Activated naive CD8-positive, alpha-beta T cell treated with anti-CD3 and anti-CD28 coated beads, Interleukin-2, amount 10 ng/mL, durations not matched to agents 7 days and 5 days (primary cell): ENCODE measurements around the gene MBD3. TPM values are rescaled to one million over a fixed set of nuclear protein-coding genes. Genes with fewer than 3 reads are reported as not detected.
A peak's percentile ranks its signal among the peaks of the same experiment; 100 is the strongest.

Experiments
- ATAC-seq: fragments of 150-1000 bp; cut with Tn5 transposase; one replicate; pipeline ENCODE4 v1.10.0; 2021; ENCODE audit warnings: low read depth, moderate library complexity
- POLR2A ChIA-PET: fragments of 350-600 bp; sonication (Branson Sonifier 250); formaldehyde crosslinking; loops from one replicate; lab custom pipeline; 2021; ENCODE audit warnings: antibody characterized with exemption; lab: Charles Lee
- DNase-seq: peaks from one replicate; pipeline ENCODE4 v3.0.0; 2021
- H3K27ac Mint-ChIP-seq: one replicate; pipeline ENCODE4 v1.8.0; 2022; ENCODE audit warnings: mild to moderate bottlenecking, mixed read lengths
- H3K27me3 Mint-ChIP-seq: one replicate; pipeline ENCODE4 v1.8.0; 2022; ENCODE audit warnings: mild to moderate bottlenecking, moderate library complexity, mixed read lengths
- H3K36me3 Mint-ChIP-seq: one replicate; pipeline ENCODE4 v1.8.0; 2021; ENCODE audit warnings: mild to moderate bottlenecking, mixed read lengths
- H3K4me1 Mint-ChIP-seq: one replicate; pipeline ENCODE4 v1.8.0; 2021; ENCODE audit warnings: mixed read lengths
- H3K4me3 Mint-ChIP-seq: one replicate; pipeline ENCODE4 v1.8.0; 2022; ENCODE audit warnings: mild to moderate bottlenecking, moderate library complexity, mixed read lengths
- H3K9me3 Mint-ChIP-seq: one replicate; pipeline ENCODE4 v1.8.0; 2021; ENCODE audit warnings: mixed read lengths
- total RNA-seq, 2 experiments: library from RNA; stranded (reverse); gene quantifications; one replicate each; pipeline ENCODE4 v1.2.3, GENCODE V29; 2021

The MBD3 gene
- total RNA-seq, 2 experiments from 2014 or later, result 68.9 to 72.7 TPM

GRCh38 chr19:1580382-1580781 lies 12.3 kb downstream of the MBD3 start:
- Mint-ChIP-seq H3K27me3 (no peaks in the 10 kb centered on the region), H3K4me1 (no peaks in the 10 kb centered on the region), H3K9me3 (no peaks in the 10 kb centered on the region), H3K27ac (no peak overlapping the region), H3K36me3 (peaks cover 2% of the 10 kb centered on the region), H3K4me3 (no peak overlapping the region)
- ATAC-seq, result no peak
- POLR2A ChIA-PET, result no interaction called here
- DNase-seq, result no peak

DNA sequence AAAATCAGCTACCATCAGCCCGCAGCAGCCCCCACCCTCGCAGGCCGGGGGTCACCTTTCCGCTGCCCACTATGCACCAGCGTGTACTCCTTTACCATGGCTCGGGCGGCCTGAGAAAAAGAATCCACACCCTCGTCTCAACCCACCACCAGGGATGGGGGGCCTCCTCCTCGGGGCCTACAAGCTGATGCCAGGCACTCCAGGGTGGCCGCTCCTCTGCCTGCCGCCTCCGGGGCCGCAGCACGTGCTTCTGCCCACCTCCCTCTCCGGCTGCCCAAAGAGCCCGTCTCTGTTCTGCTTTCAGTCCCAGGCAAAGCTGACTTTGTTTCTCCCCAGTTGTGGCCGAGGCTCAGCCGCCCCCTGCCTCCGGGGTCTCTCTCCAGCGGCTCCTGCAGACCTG lies 13.4 kb downstream of the MBD3 start:
- H3K9me3 Mint-ChIP-seq, result no peaks in the 10 kb centered on the region
- ATAC-seq (no peak), DNase-seq (no peak)
- peaks cover 2% of the 10 kb centered on the region for H3K36me3 Mint-ChIP-seq
- no peaks in the 10 kb centered on the region for H3K4me1 Mint-ChIP-seq
- POLR2A ChIA-PET, result interaction anchor here (0.6 kb wide), 1 partner anchor 32 kb away, joined by 8 read pairs; no protein-coding TSS in a partner anchor
- H3K4me3 Mint-ChIP-seq, result no peak overlapping the region
- H3K27me3 Mint-ChIP-seq, result no peaks in the 10 kb centered on the region
- H3K27ac Mint-ChIP-seq, result no peak overlapping the region

DNA sequence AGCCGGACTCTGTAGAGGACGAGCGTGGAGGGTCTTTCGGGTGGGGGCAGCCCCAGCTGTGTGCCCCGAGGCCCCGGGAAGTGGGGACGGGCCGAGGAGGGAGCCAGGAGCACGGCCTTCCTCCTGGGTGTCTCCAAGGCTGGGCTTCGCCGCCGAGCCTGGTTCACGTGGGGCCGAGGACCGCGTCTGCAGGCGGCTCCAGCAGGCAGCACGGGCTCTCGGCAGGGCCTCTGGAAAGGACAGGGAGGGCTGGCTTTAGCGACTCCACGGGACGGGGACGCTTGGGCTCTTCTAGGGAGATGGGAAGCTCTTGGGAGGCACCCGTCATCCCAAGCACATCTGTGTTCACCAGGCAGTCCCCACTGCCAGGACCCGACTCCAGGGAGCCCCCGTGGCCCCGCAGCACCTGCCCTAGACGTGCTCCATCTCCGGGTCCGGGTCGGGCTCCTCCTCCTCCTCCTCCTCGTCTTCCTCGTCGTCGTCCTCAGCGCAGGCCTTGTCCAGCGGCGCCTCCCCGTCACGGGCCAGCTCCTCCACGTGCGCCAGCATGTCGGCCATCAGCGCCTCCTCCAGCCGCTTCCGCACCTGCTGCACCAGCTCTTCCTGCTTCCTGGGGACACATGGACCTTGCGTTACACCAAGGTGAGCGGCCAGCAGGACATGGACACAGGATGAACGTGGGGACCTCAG lies 14.6 kb downstream of the MBD3 start:
- H3K4me1 Mint-ChIP-seq, result no peaks in the 10 kb centered on the region
- no peaks in the 10 kb centered on the region for H3K9me3 Mint-ChIP-seq
- H3K36me3 Mint-ChIP-seq, result peaks cover 2% of the 10 kb centered on the region
- POLR2A ChIA-PET, result no interaction called here
- no peak for ATAC-seq
- H3K4me3 Mint-ChIP-seq, result no peak overlapping the region
- no peaks in the 10 kb centered on the region for H3K27me3 Mint-ChIP-seq
- no peak overlapping the region for H3K27ac Mint-ChIP-seq
- no peak for DNase-seq

DNA sequence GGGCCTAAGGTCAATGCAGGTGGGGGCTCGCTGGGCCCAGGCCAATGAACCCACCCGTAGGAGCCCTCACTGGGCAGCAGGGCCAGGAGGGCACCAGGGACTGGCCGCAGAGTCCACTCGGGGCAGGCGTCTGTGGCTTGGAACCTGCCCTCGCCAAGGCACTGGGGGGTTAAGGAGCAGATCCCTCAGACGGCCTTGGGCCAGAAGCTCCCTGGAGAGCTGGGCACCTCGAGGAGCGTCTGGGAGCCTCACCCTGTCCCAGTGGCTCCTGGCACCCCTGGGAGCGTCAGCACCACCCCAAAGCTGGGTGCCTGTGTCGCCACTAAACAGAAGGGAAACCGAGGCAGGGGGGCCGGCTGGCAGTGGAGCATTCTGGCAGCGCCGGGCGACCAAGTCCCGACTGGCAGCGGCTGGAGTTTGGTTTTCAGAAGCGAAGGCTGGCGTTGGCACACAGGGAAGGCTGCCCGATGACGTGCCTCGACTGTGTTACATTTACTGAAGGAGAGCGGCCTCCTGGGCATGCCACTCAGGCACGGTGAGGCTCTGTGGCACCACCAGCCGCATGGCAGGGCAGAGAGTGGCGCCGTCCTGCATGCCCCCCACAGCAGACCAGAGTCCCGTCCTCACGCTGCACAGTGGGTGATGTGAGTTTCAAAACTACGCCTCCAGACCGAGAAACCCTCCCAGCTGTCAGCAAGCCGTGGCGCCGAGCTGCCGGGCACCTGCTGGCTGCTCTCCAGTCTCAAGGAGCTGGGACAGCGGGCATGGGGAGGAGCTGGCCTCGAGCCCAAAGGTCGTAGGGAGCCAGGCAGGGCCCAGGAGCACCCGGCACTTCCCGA lies 15.4 kb downstream of the MBD3 start:
- H3K4me1 Mint-ChIP-seq, result no peaks in the 10 kb centered on the region
- DNase-seq (no peak), ATAC-seq (no peak)
- H3K36me3 Mint-ChIP-seq, result peaks cover 2% of the 10 kb centered on the region
- H3K27ac Mint-ChIP-seq, result no peak overlapping the region
- no peak overlapping the region for H3K4me3 Mint-ChIP-seq
- H3K27me3 Mint-ChIP-seq, result no peaks in the 10 kb centered on the region
- H3K9me3 Mint-ChIP-seq, result no peaks in the 10 kb centered on the region
- POLR2A ChIA-PET, result interaction anchor here (0.5 to 1.2 kb wide), 2 partner anchors 12 to 63 kb away, joined by 3 to 4 read pairs; no protein-coding TSS in a partner anchor

GRCh38 chr19:1576242-1577089 lies 16.2 kb downstream of the MBD3 start:
- DNase-seq, result no peak
- H3K4me3 Mint-ChIP-seq, result no peak overlapping the region
- no peaks in the 10 kb centered on the region for H3K27me3 Mint-ChIP-seq
- POLR2A ChIA-PET, result interaction anchor here (0.5 to 1.2 kb wide), 2 partner anchors 13 to 64 kb away, joined by 3 to 4 read pairs; no protein-coding TSS in a partner anchor
- no peak for ATAC-seq
- H3K36me3 Mint-ChIP-seq, result peaks cover 2% of the 10 kb centered on the region
- H3K27ac Mint-ChIP-seq, result no peak overlapping the region
- no peaks in the 10 kb centered on the region for H3K4me1 Mint-ChIP-seq
- no peaks in the 10 kb centered on the region for H3K9me3 Mint-ChIP-seq

GRCh38 chr19:1575323-1576241 lies 17.1 kb downstream of the MBD3 start:
- POLR2A ChIA-PET, result no interaction called here
- ATAC-seq (no peak), DNase-seq (no peak)
- H3K27ac Mint-ChIP-seq, result peak overlapping the region; percentile 9
- no peaks in the 10 kb centered on the region for H3K4me1 Mint-ChIP-seq
- H3K27me3 Mint-ChIP-seq, result peaks cover 2% of the 10 kb centered on the region
- no peak overlapping the region for H3K4me3 Mint-ChIP-seq
- no peaks in the 10 kb centered on the region for H3K9me3 Mint-ChIP-seq
- H3K36me3 Mint-ChIP-seq, result peaks cover 2% of the 10 kb centered on the region

DNA sequence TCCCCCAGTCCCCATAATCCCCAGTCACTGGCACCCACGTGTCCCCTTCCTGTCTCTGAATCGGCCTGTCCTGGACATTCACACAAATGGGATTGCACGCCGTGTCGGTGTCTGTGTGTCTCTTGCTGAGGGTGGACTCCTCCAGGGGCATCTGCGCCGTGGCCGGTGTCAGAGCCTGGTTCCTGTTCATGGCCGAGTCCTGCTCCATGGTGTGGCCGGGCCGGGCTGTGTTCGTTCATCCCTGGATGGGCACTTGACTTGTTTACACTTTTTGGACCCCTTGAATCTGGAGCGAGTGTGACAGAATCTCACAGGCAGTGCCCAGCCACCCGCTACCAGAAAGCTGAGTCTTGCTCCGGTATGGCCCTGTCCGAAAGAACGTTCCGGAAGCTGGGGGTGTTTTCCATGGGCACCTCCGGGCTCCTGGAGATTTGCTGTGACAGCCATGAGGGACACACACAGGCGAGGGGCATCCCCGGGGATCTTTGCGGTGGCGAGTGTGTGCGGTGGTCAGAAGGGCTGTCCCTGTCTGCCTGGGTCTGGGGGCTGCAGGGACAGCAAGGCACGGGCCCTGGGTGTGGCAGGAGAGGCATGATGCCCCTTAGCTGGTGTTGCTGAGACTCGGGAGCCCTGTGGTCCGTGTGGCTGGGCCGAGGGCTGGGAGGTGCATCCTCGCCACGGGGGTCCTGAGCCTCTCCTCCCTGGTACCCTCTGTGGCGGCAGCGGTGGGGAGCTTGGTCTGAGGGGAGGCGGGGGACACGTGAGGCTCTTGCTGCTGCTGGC lies 18.1 kb downstream of the MBD3 start:
- no peak for DNase-seq
- no peaks in the 10 kb centered on the region for H3K9me3 Mint-ChIP-seq
- H3K4me3 Mint-ChIP-seq, result no peak overlapping the region
- peaks cover 2% of the 10 kb centered on the region for H3K4me1 Mint-ChIP-seq
- peaks cover 2% of the 10 kb centered on the region for H3K36me3 Mint-ChIP-seq
- H3K27ac Mint-ChIP-seq, result no peak overlapping the region
- no peak for ATAC-seq
- POLR2A ChIA-PET, result no interaction called here
- peaks cover 12% of the 10 kb centered on the region for H3K27me3 Mint-ChIP-seq

- ATAC-seq (no peak), DNase-seq (no peak)
- H3K27me3 Mint-ChIP-seq, result peaks cover 15% of the 10 kb centered on the region
- H3K36me3 Mint-ChIP-seq, result peaks cover 2% of the 10 kb centered on the region
- no peak overlapping the region for H3K4me3 Mint-ChIP-seq
- no peak overlapping the region for H3K27ac Mint-ChIP-seq
- POLR2A ChIA-PET, result interaction anchor here (0.6 kb wide), 1 partner anchor 11 kb away, joined by 3 read pairs; no protein-coding TSS in a partner anchor
- H3K4me1 Mint-ChIP-seq, result peaks cover 2% of the 10 kb centered on the region
- H3K9me3 Mint-ChIP-seq, result no peaks in the 10 kb centered on the region
Observed at GRCh38 chr19:1572795-1573194, 19.9 kb downstream of the MBD3 start.

- no peak for DNase-seq
- Mint-ChIP-seq H3K9me3 (no peaks in the 10 kb centered on the region), H3K4me1 (peaks cover 2% of the 10 kb centered on the region), H3K36me3 (peaks cover 2% of the 10 kb centered on the region), H3K27ac (no peak overlapping the region), H3K27me3 (peaks cover 15% of the 10 kb centered on the region), H3K4me3 (no peak overlapping the region)
- no peak for ATAC-seq
- POLR2A ChIA-PET, result no interaction called here
Observed at GRCh38 chr19:1571358-1571757, 21.3 kb downstream of the MBD3 start.

DNA sequence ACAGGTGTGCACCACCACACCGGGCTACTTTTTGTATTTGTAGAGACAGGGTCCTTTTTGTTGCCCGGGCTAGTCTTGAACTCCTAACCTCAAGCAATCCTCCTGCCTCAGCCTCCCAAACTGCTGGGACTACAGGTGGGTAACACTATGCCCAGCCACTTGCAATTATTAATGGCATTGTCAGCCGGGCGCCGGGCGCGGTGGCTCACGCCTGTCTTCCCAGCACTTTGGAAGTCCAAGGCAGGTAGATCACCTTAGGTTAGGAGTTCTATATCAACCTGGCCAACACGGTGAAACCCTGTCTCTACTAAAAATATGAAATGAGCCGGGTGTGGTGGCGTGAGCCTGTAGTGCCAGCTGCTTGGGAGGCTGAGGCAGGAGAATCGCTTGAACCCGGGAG lies 21.8 kb downstream of the MBD3 start:
- POLR2A ChIA-PET, result interaction anchor here (0.6 kb wide), 1 partner anchor 81 kb away, joined by 3 read pairs; no protein-coding TSS in a partner anchor
- Mint-ChIP-seq H3K4me3 (no peak overlapping the region), H3K4me1 (peaks cover 2% of the 10 kb centered on the region), H3K27ac (no peak overlapping the region), H3K27me3 (peaks cover 15% of the 10 kb centered on the region), H3K9me3 (no peaks in the 10 kb centered on the region), H3K36me3 (peaks cover under 1% of the 10 kb centered on the region)
- no peak for ATAC-seq
- DNase-seq, result no peak

DNA sequence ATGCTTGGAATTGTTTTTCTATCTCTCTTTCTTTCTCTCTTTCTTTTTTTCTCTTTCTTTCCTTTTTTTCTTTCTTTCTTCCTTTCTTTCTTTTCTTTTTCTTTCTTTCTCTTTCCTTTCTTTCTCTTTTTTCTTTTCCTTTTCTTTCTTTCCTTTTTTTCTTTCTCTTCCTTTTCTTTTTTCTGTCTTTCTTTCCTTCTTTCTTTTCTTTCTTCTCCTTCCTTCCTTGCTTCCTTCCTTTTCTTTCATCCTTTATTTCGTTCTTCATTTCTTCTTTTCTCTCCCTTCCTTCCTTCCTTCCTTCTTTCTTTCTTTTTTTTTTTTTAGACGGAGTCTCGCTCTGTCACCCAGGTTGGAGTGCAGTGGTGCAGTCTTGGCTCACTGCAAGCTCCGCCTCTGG lies 22.7 kb downstream of the MBD3 start:
- ATAC-seq (no peak), DNase-seq (no peak)
- Mint-ChIP-seq H3K9me3 (no peaks in the 10 kb centered on the region), H3K27ac (no peak overlapping the region), H3K4me3 (peak overlapping the region; percentile 5), H3K36me3 (no peaks in the 10 kb centered on the region), H3K27me3 (peaks cover 15% of the 10 kb centered on the region), H3K4me1 (peaks cover 2% of the 10 kb centered on the region)
- POLR2A ChIA-PET, result interaction anchor here (0.6 kb wide), 1 partner anchor 82 kb away, joined by 3 read pairs; no protein-coding TSS in a partner anchor
